ENCODE measurements around the gene TGM2.
A peak's percentile ranks its signal among the peaks of the same experiment; 100 is the strongest.

Gene TGM2

DNA sequence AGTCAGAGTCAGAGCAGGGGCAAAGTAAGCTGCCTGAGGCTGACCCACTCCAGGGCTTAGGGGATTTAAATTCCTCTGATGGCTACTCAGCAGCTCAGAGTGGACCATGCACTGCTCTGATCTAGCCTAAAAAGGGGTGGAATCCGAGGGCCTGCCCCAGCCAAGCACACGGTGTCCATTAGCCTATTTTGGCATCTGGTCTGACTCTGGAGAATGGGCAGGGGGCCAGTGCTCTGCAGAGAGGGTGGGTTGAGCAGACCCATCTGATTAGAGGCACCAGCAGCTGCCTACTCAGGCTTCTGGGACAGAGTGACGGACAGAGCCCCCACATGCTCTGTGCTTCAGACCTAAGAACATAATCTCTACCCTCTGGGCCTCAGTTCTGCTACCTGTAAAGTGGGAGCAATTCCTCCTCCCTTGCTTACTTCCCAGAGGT is 25.9 kb upstream of the TGM2 start:
- peak; percentile 51 for ATAC-seq
- TF ChIP-seq OSR1 (CRISPR knock-in tag; IDR thresholded peaks at IDR 0.05) (no peak), ISL1 (CRISPR knock-in tag; IDR thresholded peaks at IDR 0.05) (no peak), PPARA (CRISPR knock-in tag; IDR thresholded peaks at IDR 0.05; ENCODE audit: borderline replicate concordance) (no peak), RARB (CRISPR knock-in tag; IDR thresholded peaks at IDR 0.05) (no peak), ARNTL (CRISPR knock-in tag; IDR thresholded peaks at IDR 0.05; ENCODE audit: borderline replicate concordance, low read depth) (no peak), TCF4 (CRISPR knock-in tag; IDR thresholded peaks at IDR 0.05; ENCODE audit: borderline replicate concordance) (peak; percentile 44; the same call in 1 of the 2 replicates), ZFP3 (CRISPR knock-in tag; IDR thresholded peaks at IDR 0.05) (no peak), ZFP30 (CRISPR knock-in tag; IDR thresholded peaks at IDR 0.05) (no peak)
- TF ChIP-seq, protein P1, sequence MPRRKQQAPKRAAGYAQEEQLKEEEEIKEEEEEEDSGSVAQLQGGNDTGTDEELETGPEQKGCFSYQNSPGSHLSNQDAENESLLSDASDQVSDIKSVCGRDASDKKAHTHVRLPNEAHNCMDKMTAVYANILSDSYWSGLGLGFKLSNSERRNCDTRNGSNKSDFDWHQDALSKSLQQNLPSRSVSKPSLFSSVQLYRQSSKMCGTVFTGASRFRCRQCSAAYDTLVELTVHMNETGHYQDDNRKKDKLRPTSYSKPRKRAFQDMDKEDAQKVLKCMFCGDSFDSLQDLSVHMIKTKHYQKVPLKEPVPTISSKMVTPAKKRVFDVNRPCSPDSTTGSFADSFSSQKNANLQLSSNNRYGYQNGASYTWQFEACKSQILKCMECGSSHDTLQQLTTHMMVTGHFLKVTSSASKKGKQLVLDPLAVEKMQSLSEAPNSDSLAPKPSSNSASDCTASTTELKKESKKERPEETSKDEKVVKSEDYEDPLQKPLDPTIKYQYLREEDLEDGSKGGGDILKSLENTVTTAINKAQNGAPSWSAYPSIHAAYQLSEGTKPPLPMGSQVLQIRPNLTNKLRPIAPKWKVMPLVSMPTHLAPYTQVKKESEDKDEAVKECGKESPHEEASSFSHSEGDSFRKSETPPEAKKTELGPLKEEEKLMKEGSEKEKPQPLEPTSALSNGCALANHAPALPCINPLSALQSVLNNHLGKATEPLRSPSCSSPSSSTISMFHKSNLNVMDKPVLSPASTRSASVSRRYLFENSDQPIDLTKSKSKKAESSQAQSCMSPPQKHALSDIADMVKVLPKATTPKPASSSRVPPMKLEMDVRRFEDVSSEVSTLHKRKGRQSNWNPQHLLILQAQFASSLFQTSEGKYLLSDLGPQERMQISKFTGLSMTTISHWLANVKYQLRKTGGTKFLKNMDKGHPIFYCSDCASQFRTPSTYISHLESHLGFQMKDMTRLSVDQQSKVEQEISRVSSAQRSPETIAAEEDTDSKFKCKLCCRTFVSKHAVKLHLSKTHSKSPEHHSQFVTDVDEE (CRISPR knock-in tag; IDR thresholded peaks at IDR 0.05) = peak; percentile 50; the same call in 1 of the 2 replicates

DNA sequence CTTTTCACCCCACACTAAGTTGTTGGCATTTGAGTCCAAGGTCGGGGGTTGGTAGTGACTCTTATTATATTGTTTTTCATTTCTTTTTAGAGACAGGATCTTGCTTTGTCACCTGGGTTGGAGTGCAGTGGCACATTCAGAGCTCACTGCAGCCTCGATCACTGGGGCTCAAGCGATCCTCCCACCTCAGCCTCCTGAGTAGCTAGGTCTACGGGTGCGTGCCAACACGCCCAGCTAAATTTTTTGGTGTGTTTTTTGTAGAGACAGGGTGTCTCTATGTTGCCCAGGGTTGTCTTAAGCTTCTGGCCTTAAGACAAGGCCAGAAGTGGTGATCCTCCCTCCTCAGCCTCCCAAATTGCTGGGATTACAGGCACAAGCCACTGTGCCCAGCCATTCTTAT is 25.1 kb upstream of the TGM2 start:
- no peak for ATAC-seq
- TF ChIP-seq OSR1 (CRISPR knock-in tag; IDR thresholded peaks at IDR 0.05) = no peak
- TF ChIP-seq TOX (CRISPR knock-in tag; IDR thresholded peaks at IDR 0.05; ENCODE audit: borderline replicate concordance) = no peak
- TF ChIP-seq, protein P2, sequence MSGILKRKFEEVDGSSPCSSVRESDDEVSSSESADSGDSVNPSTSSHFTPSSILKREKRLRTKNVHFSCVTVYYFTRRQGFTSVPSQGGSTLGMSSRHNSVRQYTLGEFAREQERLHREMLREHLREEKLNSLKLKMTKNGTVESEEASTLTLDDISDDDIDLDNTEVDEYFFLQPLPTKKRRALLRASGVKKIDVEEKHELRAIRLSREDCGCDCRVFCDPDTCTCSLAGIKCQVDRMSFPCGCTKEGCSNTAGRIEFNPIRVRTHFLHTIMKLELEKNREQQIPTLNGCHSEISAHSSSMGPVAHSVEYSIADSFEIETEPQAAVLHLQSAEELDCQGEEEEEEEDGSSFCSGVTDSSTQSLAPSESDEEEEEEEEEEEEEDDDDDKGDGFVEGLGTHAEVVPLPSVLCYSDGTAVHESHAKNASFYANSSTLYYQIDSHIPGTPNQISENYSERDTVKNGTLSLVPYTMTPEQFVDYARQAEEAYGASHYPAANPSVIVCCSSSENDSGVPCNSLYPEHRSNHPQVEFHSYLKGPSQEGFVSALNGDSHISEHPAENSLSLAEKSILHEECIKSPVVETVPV (CRISPR knock-in tag; IDR thresholded peaks at IDR 0.05) = no peak
- TF ChIP-seq BACH2 (CRISPR knock-in tag; IDR thresholded peaks at IDR 0.05; ENCODE audit: borderline replicate concordance) = no peak
- TF ChIP-seq PPARA (CRISPR knock-in tag; IDR thresholded peaks at IDR 0.05; ENCODE audit: borderline replicate concordance) = no peak

DNA sequence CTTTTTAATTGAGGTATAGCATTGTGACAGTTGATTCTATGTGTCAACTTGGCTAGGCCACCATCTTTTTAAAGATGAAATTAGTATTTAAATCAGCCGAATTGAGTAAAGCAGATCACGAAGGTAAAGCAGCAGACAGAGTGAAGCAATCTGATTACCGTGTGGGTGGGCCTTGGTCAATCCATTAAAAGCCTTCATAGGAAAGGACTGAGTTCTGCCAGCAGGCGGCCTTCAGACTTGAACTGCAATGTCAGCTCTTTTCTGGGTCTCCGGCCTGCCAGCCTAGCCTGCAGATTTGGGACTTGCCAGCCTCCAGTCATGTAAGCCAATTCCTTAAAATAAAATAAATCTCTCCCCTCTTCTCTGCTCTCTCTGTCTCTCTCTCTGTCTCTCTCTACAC is 22.4 kb upstream of the TGM2 start:
- ATAC-seq = peak; percentile 47; the same call in 1 of the 3 replicates
- TF ChIP-seq GLIS3 (CRISPR knock-in tag; IDR thresholded peaks at IDR 0.05) = no peak
- TF ChIP-seq ZC3H10 (CRISPR knock-in tag; IDR thresholded peaks at IDR 0.05) = no peak
- no peak for TF ChIP-seq ARNTL (CRISPR knock-in tag; IDR thresholded peaks at IDR 0.05; ENCODE audit: borderline replicate concordance, low read depth)
- no peak for TF ChIP-seq CSDC2 (CRISPR knock-in tag; IDR thresholded peaks at IDR 0.05)
- no peak for TF ChIP-seq BACH2 (CRISPR knock-in tag; IDR thresholded peaks at IDR 0.05; ENCODE audit: borderline replicate concordance)
- no peak for TF ChIP-seq ZFP3 (CRISPR knock-in tag; IDR thresholded peaks at IDR 0.05)
- TF ChIP-seq, protein P3, sequence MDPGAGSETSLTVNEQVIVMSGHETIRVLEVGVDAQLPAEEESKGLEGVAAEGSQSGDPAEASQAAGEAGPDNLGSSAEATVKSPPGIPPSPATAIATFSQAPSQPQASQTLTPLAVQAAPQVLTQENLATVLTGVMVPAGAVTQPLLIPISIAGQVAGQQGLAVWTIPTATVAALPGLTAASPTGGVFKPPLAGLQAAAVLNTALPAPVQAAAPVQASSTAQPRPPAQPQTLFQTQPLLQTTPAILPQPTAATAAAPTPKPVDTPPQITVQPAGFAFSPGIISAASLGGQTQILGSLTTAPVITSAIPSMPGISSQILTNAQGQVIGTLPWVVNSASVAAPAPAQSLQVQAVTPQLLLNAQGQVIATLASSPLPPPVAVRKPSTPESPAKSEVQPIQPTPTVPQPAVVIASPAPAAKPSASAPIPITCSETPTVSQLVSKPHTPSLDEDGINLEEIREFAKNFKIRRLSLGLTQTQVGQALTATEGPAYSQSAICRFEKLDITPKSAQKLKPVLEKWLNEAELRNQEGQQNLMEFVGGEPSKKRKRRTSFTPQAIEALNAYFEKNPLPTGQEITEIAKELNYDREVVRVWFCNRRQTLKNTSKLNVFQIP (CRISPR knock-in tag; IDR thresholded peaks at IDR 0.05; ENCODE audit: borderline replicate concordance, low read depth) = no peak
- TF ChIP-seq ZNF70 (CRISPR knock-in tag; IDR thresholded peaks at IDR 0.05) = no peak
- no peak for TF ChIP-seq ZNF565 (CRISPR knock-in tag; conservative IDR thresholded peaks at IDR 0.05; ENCODE audit: low read depth)
- no peak for TF ChIP-seq PPARA (CRISPR knock-in tag; IDR thresholded peaks at IDR 0.05; ENCODE audit: borderline replicate concordance)
- TF ChIP-seq, protein P4, sequence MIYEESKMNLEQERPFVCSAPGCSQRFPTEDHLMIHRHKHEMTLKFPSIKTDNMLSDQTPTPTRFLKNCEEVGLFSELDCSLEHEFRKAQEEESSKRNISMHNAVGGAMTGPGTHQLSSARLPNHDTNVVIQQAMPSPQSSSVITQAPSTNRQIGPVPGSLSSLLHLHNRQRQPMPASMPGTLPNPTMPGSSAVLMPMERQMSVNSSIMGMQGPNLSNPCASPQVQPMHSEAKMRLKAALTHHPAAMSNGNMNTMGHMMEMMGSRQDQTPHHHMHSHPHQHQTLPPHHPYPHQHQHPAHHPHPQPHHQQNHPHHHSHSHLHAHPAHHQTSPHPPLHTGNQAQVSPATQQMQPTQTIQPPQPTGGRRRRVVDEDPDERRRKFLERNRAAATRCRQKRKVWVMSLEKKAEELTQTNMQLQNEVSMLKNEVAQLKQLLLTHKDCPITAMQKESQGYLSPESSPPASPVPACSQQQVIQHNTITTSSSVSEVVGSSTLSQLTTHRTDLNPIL (CRISPR knock-in tag; IDR thresholded peaks at IDR 0.05; ENCODE audit: low read depth) = no peak
- TF ChIP-seq OSR1 (CRISPR knock-in tag; IDR thresholded peaks at IDR 0.05) = no peak
- TF ChIP-seq ISL1 (CRISPR knock-in tag; IDR thresholded peaks at IDR 0.05) = no peak
- TF ChIP-seq, protein P5, sequence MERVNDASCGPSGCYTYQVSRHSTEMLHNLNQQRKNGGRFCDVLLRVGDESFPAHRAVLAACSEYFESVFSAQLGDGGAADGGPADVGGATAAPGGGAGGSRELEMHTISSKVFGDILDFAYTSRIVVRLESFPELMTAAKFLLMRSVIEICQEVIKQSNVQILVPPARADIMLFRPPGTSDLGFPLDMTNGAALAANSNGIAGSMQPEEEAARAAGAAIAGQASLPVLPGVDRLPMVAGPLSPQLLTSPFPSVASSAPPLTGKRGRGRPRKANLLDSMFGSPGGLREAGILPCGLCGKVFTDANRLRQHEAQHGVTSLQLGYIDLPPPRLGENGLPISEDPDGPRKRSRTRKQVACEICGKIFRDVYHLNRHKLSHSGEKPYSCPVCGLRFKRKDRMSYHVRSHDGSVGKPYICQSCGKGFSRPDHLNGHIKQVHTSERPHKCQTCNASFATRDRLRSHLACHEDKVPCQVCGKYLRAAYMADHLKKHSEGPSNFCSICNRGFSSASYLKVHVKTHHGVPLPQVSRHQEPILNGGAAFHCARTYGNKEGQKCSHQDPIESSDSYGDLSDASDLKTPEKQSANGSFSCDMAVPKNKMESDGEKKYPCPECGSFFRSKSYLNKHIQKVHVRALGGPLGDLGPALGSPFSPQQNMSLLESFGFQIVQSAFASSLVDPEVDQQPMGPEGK (CRISPR knock-in tag; IDR thresholded peaks at IDR 0.05; ENCODE audit: borderline replicate concordance) = no peak
- TF ChIP-seq ESRRG (CRISPR knock-in tag; IDR thresholded peaks at IDR 0.05) = no peak
- TF ChIP-seq SNAI2 (CRISPR knock-in tag; IDR thresholded peaks at IDR 0.05) = no peak
- no peak for TF ChIP-seq ZNF8 (CRISPR knock-in tag; IDR thresholded peaks at IDR 0.05)
- TF ChIP-seq, protein P1 (CRISPR knock-in tag; IDR thresholded peaks at IDR 0.05) = no peak
- no peak for TF ChIP-seq TOX (CRISPR knock-in tag; IDR thresholded peaks at IDR 0.05; ENCODE audit: borderline replicate concordance)
